ENCODE results near the gene MAB21L2. TPM values are rescaled to one million over a fixed set of nuclear protein-coding genes. Genes with fewer than 3 reads are reported as not detected.

MAB21L2 gene
- total RNA-seq, 4 donors from 2014 or later: 0.23 to 3.1 (median 0.73) TPM

GRCh38 chr4:150569998-150570535 is 11.9 kb upstream of the MAB21L2 start:
- H3K4me1 ChIP-seq: no peaks in the 10 kb centered on the region
- no peaks in the 10 kb centered on the region for H3K27me3 ChIP-seq
- H3K36me3 ChIP-seq: peaks cover 0 to 2% (median 0%) of the 10 kb centered on the region in 3 donors
- peaks cover 0 to 2% (median 0%) of the 10 kb centered on the region in 3 donors for H3K9me3 ChIP-seq
- H3K27ac ChIP-seq: no peak overlapping the region
- no peak for DNase-seq
- no peak overlapping the region for H3K4me3 ChIP-seq
- WGBS, 2 donors: 88 to 92% methylated on average over 4 of the region's 4 CpGs
- intact Hi-C loops (cut with DNase I): no loop called here
- TF ChIP-seq CTCF (IDR thresholded peaks at IDR 0.05): no peak
- no peak for TF ChIP-seq POLR2A (IDR thresholded peaks at IDR 0.05)

GRCh38 chr4:150570862-150571261 is 11.1 kb upstream of the MAB21L2 start:
- intact Hi-C loops (cut with DNase I): no loop called here
- 53 to 60% methylated on average over 1 of the region's 1 CpG for WGBS, 2 donors
- no peak for TF ChIP-seq POLR2A (IDR thresholded peaks at IDR 0.05)
- TF ChIP-seq CTCF (IDR thresholded peaks at IDR 0.05): no peak
- Histone ChIP-seq H3K36me3 (no peaks in the 10 kb centered on the region), H3K27me3 (no peaks in the 10 kb centered on the region), H3K4me3 (no peak overlapping the region), H3K9me3 (no peaks in the 10 kb centered on the region), H3K4me1 (no peaks in the 10 kb centered on the region), H3K27ac (no peak overlapping the region)
- no peak for DNase-seq

GRCh38 chr4:150572704-150573504 is 9.0 kb upstream of the MAB21L2 start:
- TF ChIP-seq CTCF (IDR thresholded peaks at IDR 0.05) (no peak), POLR2A (IDR thresholded peaks at IDR 0.05) (no peak)
- intact Hi-C loops (cut with DNase I): no loop called here
- Histone ChIP-seq H3K27ac (no peak overlapping the region), H3K27me3 (no peaks in the 10 kb centered on the region), H3K9me3 (no peaks in the 10 kb centered on the region), H3K4me1 (no peaks in the 10 kb centered on the region), H3K36me3 (no peaks in the 10 kb centered on the region), H3K4me3 (no peak overlapping the region)
- 96 to 98% methylated on average over 5 of the region's 5 CpGs for WGBS, 2 donors
- DNase-seq: no peak

- no peaks in the 10 kb centered on the region for H3K4me1 ChIP-seq
- DNase-seq: no peak
- 84 to 91% methylated on average over 1 of the region's 1 CpG for WGBS, 2 donors
- no peaks in the 10 kb centered on the region for H3K36me3 ChIP-seq
- H3K27ac ChIP-seq: no peak overlapping the region
- no peak overlapping the region for H3K4me3 ChIP-seq
- intact Hi-C loops (cut with DNase I): no loop called here
- TF ChIP-seq CTCF (IDR thresholded peaks at IDR 0.05): no peak
- TF ChIP-seq POLR2A (IDR thresholded peaks at IDR 0.05): no peak
- no peaks in the 10 kb centered on the region for H3K9me3 ChIP-seq
- H3K27me3 ChIP-seq: no peaks in the 10 kb centered on the region
Measured at GRCh38 chr4:150573534-150573933, 8.4 kb upstream of the MAB21L2 start.

- Histone ChIP-seq H3K4me3 (no peak overlapping the region), H3K27me3 (no peaks in the 10 kb centered on the region), H3K27ac (no peak overlapping the region), H3K9me3 (no peaks in the 10 kb centered on the region), H3K4me1 (no peaks in the 10 kb centered on the region), H3K36me3 (no peaks in the 10 kb centered on the region)
- intact Hi-C loops (cut with DNase I): no loop called here
- WGBS, 2 donors: 93 to 94% methylated on average over 3 of the region's 3 CpGs
- TF ChIP-seq POLR2A (IDR thresholded peaks at IDR 0.05): no peak
- TF ChIP-seq CTCF (IDR thresholded peaks at IDR 0.05): no peak
- DNase-seq: no peak
Measured at GRCh38 chr4:150574678-150575077, 7.3 kb upstream of the MAB21L2 start.
